Progenitor cell of endocrine pancreas (in vitro differentiated cells): ENCODE results near the gene TUBA1B. TPM values are rescaled to one million over a fixed set of nuclear protein-coding genes. Genes with fewer than 3 reads are reported as not detected.

Experiments used
- DNase-seq: peaks from one replicate; pipeline ENCODE4 v3.0.0; 2021; ENCODE audit warnings: low spot score; ENCODE audit not compliant: unreplicated experiment
- H3K27ac Mint-ChIP-seq: 2 replicates; pipeline ENCODE4 v1.8.0; 2021; ENCODE audit warnings: mild to moderate bottlenecking, moderate library complexity, mixed read lengths
- H3K27me3 Mint-ChIP-seq: 2 replicates; pipeline ENCODE4 v1.8.0; 2021; ENCODE audit warnings: mixed read lengths
- H3K36me3 Mint-ChIP-seq: 2 replicates; pipeline ENCODE4 v1.8.0; 2022; ENCODE audit warnings: mixed read lengths; ENCODE audit not compliant: insufficient read depth
- H3K4me1 Mint-ChIP-seq: 2 replicates; pipeline ENCODE4 v1.8.0; 2021; ENCODE audit warnings: low read depth, mixed read lengths
- H3K4me3 Mint-ChIP-seq: 2 replicates; pipeline ENCODE4 v1.8.0; 2021; ENCODE audit warnings: low read depth, mild to moderate bottlenecking, moderate library complexity, mixed read lengths
- H3K9me3 Mint-ChIP-seq: 2 replicates; pipeline ENCODE4 v1.8.0; 2021; ENCODE audit warnings: low read depth, mixed read lengths
- total RNA-seq: library from RNA; stranded (reverse); gene quantifications from 2 replicates; pipeline ENCODE4 v1.2.1, GENCODE V29; 2021
- TF ChIP-seq, protein P1 (sequence below): fragments of 200-600 bp; sonication (generic); IDR thresholded peaks from one replicate; pipeline ENCODE4 v1.5.0; 2021; ENCODE audit warnings: antibody characterized with exemption, mild to moderate bottlenecking; ENCODE audit not compliant: unreplicated experiment

TUBA1B gene
- total RNA-seq, 1 donor from 2014 or later: 1,023 TPM

DNA sequence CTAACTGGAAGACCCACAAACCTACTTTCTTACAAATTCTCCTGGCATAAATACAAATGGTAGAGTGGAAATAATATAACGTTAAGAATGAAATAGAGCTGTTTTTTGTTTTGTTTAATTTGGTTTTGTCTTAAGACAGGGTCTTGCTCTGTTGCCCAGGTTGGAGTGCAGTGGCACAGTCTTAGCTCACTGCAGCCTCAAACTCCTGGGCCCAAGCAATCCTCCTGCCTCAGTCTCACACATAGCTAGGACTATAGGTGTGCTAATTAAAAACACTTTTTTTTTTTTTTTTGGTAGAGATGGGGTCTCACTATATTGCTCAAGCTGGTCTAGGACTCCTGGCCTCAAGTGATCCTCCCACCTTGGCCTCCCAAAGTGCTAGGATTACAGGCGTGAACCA lies 32.5 kb downstream of the TUBA1B start:
- H3K4me3 Mint-ChIP-seq: no peak overlapping the region
- H3K4me1 Mint-ChIP-seq: peaks cover 10% of the 10 kb centered on the region
- H3K27me3 Mint-ChIP-seq: peaks cover 21% of the 10 kb centered on the region
- TF ChIP-seq, protein P1, sequence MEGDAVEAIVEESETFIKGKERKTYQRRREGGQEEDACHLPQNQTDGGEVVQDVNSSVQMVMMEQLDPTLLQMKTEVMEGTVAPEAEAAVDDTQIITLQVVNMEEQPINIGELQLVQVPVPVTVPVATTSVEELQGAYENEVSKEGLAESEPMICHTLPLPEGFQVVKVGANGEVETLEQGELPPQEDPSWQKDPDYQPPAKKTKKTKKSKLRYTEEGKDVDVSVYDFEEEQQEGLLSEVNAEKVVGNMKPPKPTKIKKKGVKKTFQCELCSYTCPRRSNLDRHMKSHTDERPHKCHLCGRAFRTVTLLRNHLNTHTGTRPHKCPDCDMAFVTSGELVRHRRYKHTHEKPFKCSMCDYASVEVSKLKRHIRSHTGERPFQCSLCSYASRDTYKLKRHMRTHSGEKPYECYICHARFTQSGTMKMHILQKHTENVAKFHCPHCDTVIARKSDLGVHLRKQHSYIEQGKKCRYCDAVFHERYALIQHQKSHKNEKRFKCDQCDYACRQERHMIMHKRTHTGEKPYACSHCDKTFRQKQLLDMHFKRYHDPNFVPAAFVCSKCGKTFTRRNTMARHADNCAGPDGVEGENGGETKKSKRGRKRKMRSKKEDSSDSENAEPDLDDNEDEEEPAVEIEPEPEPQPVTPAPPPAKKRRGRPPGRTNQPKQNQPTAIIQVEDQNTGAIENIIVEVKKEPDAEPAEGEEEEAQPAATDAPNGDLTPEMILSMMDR: no peak
- no peaks in the 10 kb centered on the region for H3K9me3 Mint-ChIP-seq
- no peak for DNase-seq
- peaks cover 17% of the 10 kb centered on the region for H3K36me3 Mint-ChIP-seq
- H3K27ac Mint-ChIP-seq: no peak overlapping the region

GRCh38 chr12:49098035-49098451 lies 33.2 kb downstream of the TUBA1B start:
- Mint-ChIP-seq H3K27me3 (peaks cover 28% of the 10 kb centered on the region), H3K9me3 (no peaks in the 10 kb centered on the region), H3K27ac (no peak overlapping the region), H3K36me3 (peaks cover 17% of the 10 kb centered on the region), H3K4me3 (no peak overlapping the region), H3K4me1 (peaks cover 13% of the 10 kb centered on the region)
- DNase-seq: peak; percentile 39
- TF ChIP-seq, protein P1: peak; percentile 73

- TF ChIP-seq, protein P1: no peak
- peaks cover 13% of the 10 kb centered on the region for H3K4me1 Mint-ChIP-seq
- H3K9me3 Mint-ChIP-seq: no peaks in the 10 kb centered on the region
- H3K27me3 Mint-ChIP-seq: peaks cover 34% of the 10 kb centered on the region
- no peak overlapping the region for H3K4me3 Mint-ChIP-seq
- no peak for DNase-seq
- no peak overlapping the region for H3K27ac Mint-ChIP-seq
- peaks cover 17% of the 10 kb centered on the region for H3K36me3 Mint-ChIP-seq
Measured at GRCh38 chr12:49097381-49097780, 33.8 kb downstream of the TUBA1B start.

- Mint-ChIP-seq H3K36me3 (peaks cover 13% of the 10 kb centered on the region), H3K4me1 (peaks cover 13% of the 10 kb centered on the region), H3K9me3 (no peaks in the 10 kb centered on the region), H3K27me3 (peaks cover 57% of the 10 kb centered on the region), H3K4me3 (no peak overlapping the region), H3K27ac (no peak overlapping the region)
- DNase-seq: no peak
- TF ChIP-seq, protein P1: no peak
Measured at GRCh38 chr12:49094975-49095365, 36.2 kb downstream of the TUBA1B start.

DNA sequence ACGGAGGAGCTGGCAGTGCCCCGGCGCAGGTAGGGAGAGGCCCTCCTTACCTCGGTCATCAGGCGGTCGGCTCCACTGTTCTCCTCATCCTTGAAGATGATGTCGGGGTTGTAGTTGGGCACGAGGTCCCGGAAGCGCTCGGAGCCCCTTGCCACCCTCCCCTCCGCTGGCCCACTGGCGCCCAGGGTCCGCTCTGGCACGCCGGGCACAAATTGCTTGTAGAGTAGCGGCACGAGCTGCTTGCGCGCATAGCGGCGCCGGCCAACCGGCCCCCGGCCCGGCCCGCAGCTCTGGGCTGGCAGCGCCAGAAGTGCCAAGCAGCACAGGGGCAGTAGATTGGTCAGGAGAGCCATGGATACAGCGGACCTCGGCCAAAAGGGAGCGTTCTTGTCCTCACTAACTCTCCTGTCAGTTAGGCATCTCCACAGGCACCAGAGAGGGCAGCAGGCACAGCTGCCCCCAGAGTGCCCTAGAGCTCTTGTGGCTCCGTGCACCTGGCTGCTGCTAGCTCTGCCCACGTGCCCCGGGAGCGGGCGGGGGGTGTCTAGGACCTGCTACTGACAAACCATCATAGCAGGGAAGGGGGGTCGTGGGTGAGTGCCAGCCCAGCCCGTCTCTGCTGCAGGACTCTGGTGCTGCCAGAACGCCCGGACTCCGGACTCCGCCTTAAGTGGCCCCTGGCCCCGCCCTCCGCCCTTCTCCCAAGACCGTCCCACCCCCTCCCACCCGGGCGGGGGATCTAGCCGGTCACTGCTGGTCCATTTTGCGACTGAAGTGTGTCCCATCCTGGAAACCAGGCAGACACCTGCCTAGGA lies 36.8 kb downstream of the TUBA1B start, which contains the start of gene DHH:
Gene DHH (minus strand): TSS at position 642 of the 815 bp plus-strand sequence. CDS start 289 bp downstream, at position 353.
- H3K27ac Mint-ChIP-seq: peak within 1 kb of the TSS; percentile 47

More for the DNA sequence above, 36.8 kb downstream of the TUBA1B start, which contains the start of gene DHH:
- Mint-ChIP-seq H3K4me3 (no peak within 1 kb of the TSS), H3K36me3 (peaks cover 13% of the 10 kb centered on the region), H3K9me3 (no peaks in the 10 kb centered on the region), H3K4me1 (peaks cover 13% of the 10 kb centered on the region), H3K27me3 (peaks cover 61% of the 10 kb centered on the region)
- TF ChIP-seq, protein P1: no peak
- no peak for DNase-seq
